H9 (cell line): ENCODE measurements around the gene ASB5. TPM values are rescaled to one million over a fixed set of nuclear protein-coding genes. Genes with fewer than 3 reads are reported as not detected.

Source experiments
- DNase-seq: peaks from one replicate; pipeline ENCODE4 v3.0.0-alpha.2; 2017
- H2AFZ ChIP-seq: one replicate; pipeline ENCODE4 v1.6.1; 2013; ENCODE audit warnings: mild to moderate bottlenecking, low read length, control low read depth, moderate library complexity
- H2AK5ac ChIP-seq: 2 replicates; pipeline ENCODE4 v1.6.1; 2013; ENCODE audit warnings: low read length, control low read depth, mixed read lengths; ENCODE audit not compliant: insufficient read length
- H2BK120ac ChIP-seq: one replicate; pipeline ENCODE4 v1.6.1; 2013; ENCODE audit warnings: low read depth, mild to moderate bottlenecking, low read length, control low read depth, inconsistent platforms; ENCODE audit not compliant: poor library complexity, severe bottlenecking
- H2BK12ac ChIP-seq: 2 replicates; pipeline ENCODE4 v1.6.1; 2013; ENCODE audit warnings: low read length, control low read depth, mixed read lengths, low read depth; ENCODE audit not compliant: insufficient read length
- H2BK15ac ChIP-seq: 2 replicates; pipeline ENCODE4 v1.6.1; 2013; ENCODE audit warnings: low read depth, low read length, control low read depth
- H2BK20ac ChIP-seq: one replicate; pipeline ENCODE4 v1.6.1; 2013; ENCODE audit warnings: low read depth, mild to moderate bottlenecking, low read length, control low read depth, inconsistent platforms; ENCODE audit not compliant: poor library complexity, severe bottlenecking
- H2BK5ac ChIP-seq: 2 replicates; pipeline ENCODE4 v1.6.1; 2013; ENCODE audit warnings: low read length, control low read depth, mixed read lengths; ENCODE audit not compliant: insufficient read length
- H3K14ac ChIP-seq: 2 replicates; pipeline ENCODE4 v1.6.1; 2013; ENCODE audit warnings: low read length, control low read depth; ENCODE audit not compliant: insufficient read depth
- H3K18ac ChIP-seq: 2 replicates; pipeline ENCODE4 v1.6.1; 2013; ENCODE audit warnings: low read depth, mild to moderate bottlenecking, mixed read lengths, low read length, control low read depth; ENCODE audit not compliant: insufficient read length
- H3K23ac ChIP-seq: 2 replicates; pipeline ENCODE4 v1.6.1; 2013; ENCODE audit warnings: low read length, control low read depth, mixed read lengths, low read depth; ENCODE audit not compliant: insufficient read length
- H3K23me2 ChIP-seq: 2 replicates; pipeline ENCODE4 v1.6.1; 2013; ENCODE audit warnings: low read depth, mild to moderate bottlenecking, mixed read lengths, low read length, control low read depth; ENCODE audit not compliant: insufficient read length, poor library complexity, severe bottlenecking
- H3K27ac ChIP-seq: 2 replicates; pipeline ENCODE4 v1.5.1; 2013; ENCODE audit warnings: low read length, control low read depth, mixed read lengths, low read depth; ENCODE audit not compliant: insufficient read length
- H3K27me3 ChIP-seq: 2 replicates; pipeline ENCODE4 v1.6.1; 2013; ENCODE audit warnings: low read length, control low read depth, inconsistent platforms; ENCODE audit not compliant: insufficient read depth
- H3K4ac ChIP-seq: 2 replicates; pipeline ENCODE4 v1.6.1; 2013; ENCODE audit warnings: low read depth, mild to moderate bottlenecking, control low read depth, inconsistent platforms, low read length, moderate library complexity
- H3K4me1 ChIP-seq: 2 replicates; pipeline ENCODE4 v1.6.1; 2013; ENCODE audit warnings: low read length, control low read depth, inconsistent platforms; ENCODE audit not compliant: insufficient read depth
- H3K4me2 ChIP-seq: 2 replicates; pipeline ENCODE4 v1.6.1; 2013; ENCODE audit warnings: low read length, control low read depth, mixed read lengths; ENCODE audit not compliant: insufficient read length, insufficient read depth
- H3K56ac ChIP-seq: 2 replicates; pipeline ENCODE4 v1.6.1; 2013; ENCODE audit warnings: low read depth, mild to moderate bottlenecking, mixed read lengths, low read length, control low read depth; ENCODE audit not compliant: insufficient read length
- H3K79me1 ChIP-seq: 2 replicates; pipeline ENCODE4 v1.6.1; 2013; ENCODE audit warnings: low read depth, mild to moderate bottlenecking, moderate library complexity, low read length, control low read depth, inconsistent platforms; ENCODE audit not compliant: insufficient read depth, poor library complexity, severe bottlenecking
- H3K79me2 ChIP-seq: 2 replicates; pipeline ENCODE4 v1.6.1; 2013; ENCODE audit warnings: low read length, control low read depth, inconsistent platforms; ENCODE audit not compliant: insufficient read depth
- H3K9ac ChIP-seq: 2 replicates; pipeline ENCODE4 v1.6.1; 2013; ENCODE audit warnings: low read length, control low read depth, mixed read lengths; ENCODE audit not compliant: insufficient read length; ENCODE audit errors: extremely low read depth
- H3K9me3 ChIP-seq: one replicate; pipeline ENCODE4 v1.6.1; 2013; ENCODE audit warnings: low read depth, low read length, inconsistent platforms; ENCODE audit not compliant: control insufficient read depth
- H3T11ph ChIP-seq: one replicate; pipeline ENCODE4 v1.6.1; 2013; ENCODE audit warnings: mild to moderate bottlenecking, low read length, control low read depth, inconsistent platforms
- H4K20me1 ChIP-seq: one replicate; pipeline ENCODE4 v1.6.1; 2013; ENCODE audit not compliant: control insufficient read depth, insufficient read length, insufficient read depth
- H4K5ac ChIP-seq: 2 replicates; pipeline ENCODE4 v1.6.1; 2013; ENCODE audit warnings: low read depth, mild to moderate bottlenecking, mixed read lengths, low read length, control low read depth; ENCODE audit not compliant: insufficient read length
- H4K8ac ChIP-seq: replicated peaks from 2 replicates; pipeline ENCODE4 v1.6.1; 2013; ENCODE audit warnings: low read length, control low read depth, mixed read lengths, low read depth; ENCODE audit not compliant: insufficient read length
- H4K91ac ChIP-seq: 2 replicates; pipeline ENCODE4 v1.6.1; 2013; ENCODE audit warnings: low read depth, mild to moderate bottlenecking, moderate library complexity, mixed read lengths, low read length, control low read depth; ENCODE audit not compliant: insufficient read length
- H3K27ac Mint-ChIP-seq, 3 experiments: 2 replicates in 2 of 3; 3 replicates in 1 of 3; pipeline ENCODE4 v1.8.0; 2020 to 2021; ENCODE audit warnings: mixed read lengths in 3 of 3, mild to moderate bottlenecking in 1 of 3, moderate library complexity in 1 of 3
- H3K27me3 Mint-ChIP-seq: 2 replicates; pipeline ENCODE4 v1.8.0; 2021; ENCODE audit warnings: low read depth, mild to moderate bottlenecking, moderate library complexity, mixed read lengths
- H3K36me3 Mint-ChIP-seq, 3 experiments: 2 replicates in 2 of 3; 3 replicates in 1 of 3; pipeline ENCODE4 v1.8.0; 2020 to 2021; ENCODE audit warnings: low read depth in 3 of 3, mixed read lengths in 3 of 3; ENCODE audit not compliant: insufficient read depth in 1 of 3
- H3K4me1 Mint-ChIP-seq, 2 experiments: 2 replicates each; pipeline ENCODE4 v1.8.0; 2020; ENCODE audit warnings: mixed read lengths in 2 of 2
- H3K4me3 Mint-ChIP-seq, 2 experiments: 2 replicates in 1 of 2; 3 replicates in 1 of 2; pipeline ENCODE4 v1.8.0; 2020 to 2021; ENCODE audit warnings: mild to moderate bottlenecking in 2 of 2, mixed read lengths in 2 of 2, moderate library complexity in 1 of 2
- H3K9me3 Mint-ChIP-seq, 2 experiments: 2 replicates in 1 of 2; 3 replicates in 1 of 2; pipeline ENCODE4 v1.8.0; 2020; ENCODE audit warnings: mild to moderate bottlenecking in 2 of 2, mixed read lengths in 2 of 2, moderate library complexity in 1 of 2
- CTCF ChIP-seq: fragments of 200-600 bp; sonication (generic); conservative IDR thresholded peaks from 3 replicates; pipeline ENCODE4 v1.8.0; 2021; ENCODE audit warnings: antibody characterized with exemption, mild to moderate bottlenecking
- WGBS: extraction: QIAGEN DNeasy Blood & Tissue Kit; methylation state at CpG from one replicate; pipeline ENCODE4 v1.1.7; 2013; ENCODE audit warnings: missing lambda C conversion rate, low lambda C conversion rate, mixed read lengths; ENCODE audit not compliant: insufficient read length; ENCODE audit errors: extremely low coverage; 5-methylcytosine and 5-hydroxymethylcytosine counted together
- total RNA-seq: library from RNA; stranded (reverse); gene quantifications from 2 replicates; pipeline ENCODE4 v1.2.1, GENCODE V29; 2021

The ASB5 gene
- total RNA-seq, 1 experiment from 2014 or later, result not detected

GRCh38 chr4:176222149-176222548 lies 46.9 kb downstream of the ASB5 start:
- TF ChIP-seq CTCF, result no peak
- H2BK12ac ChIP-seq, result no peak overlapping the region
- H3K9ac ChIP-seq, result no peak overlapping the region
- no peak overlapping the region for H3K23ac ChIP-seq
- H4K20me1 ChIP-seq, result no peaks in the 10 kb centered on the region
- no peak overlapping the region for H4K8ac ChIP-seq
- no peak overlapping the region for H2BK120ac ChIP-seq
- no CpG with 5 or more reads among the region's 5 CpGs for WGBS
- H3K79me2 ChIP-seq, result no peaks in the 10 kb centered on the region
- Mint-ChIP-seq H3K9me3 (no peaks in the 10 kb centered on the region), H3K27ac (no peak overlapping the region), H3K27me3 (no peaks in the 10 kb centered on the region), H3K4me1 (peaks cover 0 to 5% of the 10 kb centered on the region in 2 experiments; a peak in 1 of 4 replicates), H3K4me3 (no peak overlapping the region), H3K36me3 (no peaks in the 10 kb centered on the region)
- H3K23me2 ChIP-seq, result no peaks in the 10 kb centered on the region
- H3K56ac ChIP-seq, result no peak overlapping the region
- no peaks in the 10 kb centered on the region for H3K9me3 ChIP-seq
- no peak overlapping the region for H2BK5ac ChIP-seq
- no peak overlapping the region for H2BK20ac ChIP-seq
- H3K27ac ChIP-seq, result no peak overlapping the region
- no peak overlapping the region for H4K91ac ChIP-seq
- DNase-seq, result no peak
- no peak overlapping the region for H3K18ac ChIP-seq
- H4K5ac ChIP-seq, result no peak overlapping the region
- no peak overlapping the region for H2AFZ ChIP-seq
- no peak overlapping the region for H2BK15ac ChIP-seq
- H3K4ac ChIP-seq, result no peak overlapping the region
- no peak overlapping the region for H3K4me2 ChIP-seq
- H3K4me1 ChIP-seq, result no peaks in the 10 kb centered on the region
- no peak overlapping the region for H3K14ac ChIP-seq
- no peak overlapping the region for H2AK5ac ChIP-seq
- no peaks in the 10 kb centered on the region for H3K27me3 ChIP-seq
- H3T11ph ChIP-seq, result no peak overlapping the region
- no peaks in the 10 kb centered on the region for H3K79me1 ChIP-seq
